ENCODE data around the gene GGTLC1.

GRCh38 chr20:24034820-24035219 is 46.2 kb upstream of the GGTLC1 start:
- no peak for TF ChIP-seq CTCF (IDR thresholded peaks at IDR 0.05)
- TF ChIP-seq POLR2A (IDR thresholded peaks at IDR 0.05), result no peak

Data from heart left ventricle (tissue), 13 donors.